ENCODE measurements around the gene NTNG1.
A peak's percentile ranks its signal among the peaks of the same experiment; 100 is the strongest.

Gene NTNG1

GRCh38 chr1:107405236-107405635 lies 264.4 kb downstream of the NTNG1 start:
- DNase-seq = peak; percentile 14 to 69 (median 68)
- H3K9me3 ChIP-seq (ENCODE audit: control extremely low read depth in 1 of 5, control insufficient read depth in 4 of 5, insufficient read depth in 2 of 5, low read depth in 1 of 5, low read length in 4 of 5) = no peaks in the 10 kb centered on the region
- no peaks in the 10 kb centered on the region for H3K36me3 ChIP-seq (ENCODE audit: control insufficient read depth in 4 of 4, insufficient read depth in 4 of 4, low read length in 3 of 4)
- WGBS (ENCODE audit: insufficient coverage) = 40% methylated on average over 1 of the region's 2 CpGs
- CTCF ChIA-PET = no interaction called here
- POLR2A ChIA-PET = no interaction called here
- H3K27me3 ChIP-seq (replicated peaks in 2 of 5; ENCODE audit: control insufficient read depth in 4 of 5, insufficient read depth in 5 of 5, low read length in 4 of 5) = peaks cover 0 to 2% (median 0%) of the 10 kb centered on the region in 5 experiments
- no peaks in the 10 kb centered on the region for H3K4me1 ChIP-seq (ENCODE audit: control extremely low read depth in 1 of 4, control insufficient read depth in 4 of 4, insufficient read depth in 4 of 4, low read length in 3 of 4)
- no peak overlapping the region for H3K4me3 ChIP-seq (ENCODE audit: control insufficient read depth in 1 of 7, extremely low read depth in 1 of 7, insufficient read depth in 4 of 7, low read depth in 2 of 7, low read length in 6 of 7)
- no peak overlapping the region for H3K27ac ChIP-seq (ENCODE audit: insufficient read depth in 1 of 2, low read depth in 1 of 2, low read length in 2 of 2, poor library complexity in 1 of 2, severe bottlenecking in 2 of 2)

GRCh38 chr1:107407011-107407410 lies 266.2 kb downstream of the NTNG1 start:
- no peak for DNase-seq
- no peaks in the 10 kb centered on the region for H3K9me3 ChIP-seq (ENCODE audit: control extremely low read depth in 1 of 5, control insufficient read depth in 4 of 5, insufficient read depth in 2 of 5, low read depth in 1 of 5, low read length in 4 of 5)
- ChIA-PET POLR2A (no interaction called here), CTCF (no interaction called here)
- H3K36me3 ChIP-seq (ENCODE audit: control insufficient read depth in 4 of 4, insufficient read depth in 4 of 4, low read length in 3 of 4) = no peaks in the 10 kb centered on the region
- WGBS (ENCODE audit: insufficient coverage) = 100% methylated on average over 2 of the region's 4 CpGs
- H3K27ac ChIP-seq (ENCODE audit: insufficient read depth in 1 of 2, low read depth in 1 of 2, low read length in 2 of 2, poor library complexity in 1 of 2, severe bottlenecking in 2 of 2) = no peak overlapping the region
- H3K4me1 ChIP-seq (ENCODE audit: control extremely low read depth in 1 of 4, control insufficient read depth in 4 of 4, insufficient read depth in 4 of 4, low read length in 3 of 4) = no peaks in the 10 kb centered on the region
- H3K4me3 ChIP-seq (ENCODE audit: control insufficient read depth in 1 of 7, extremely low read depth in 1 of 7, insufficient read depth in 4 of 7, low read depth in 2 of 7, low read length in 6 of 7) = no peak overlapping the region
- peaks cover 0 to 2% (median 0%) of the 10 kb centered on the region in 5 experiments for H3K27me3 ChIP-seq (replicated peaks in 2 of 5; ENCODE audit: control insufficient read depth in 4 of 5, insufficient read depth in 5 of 5, low read length in 4 of 5)

- H3K27me3 ChIP-seq (replicated peaks in 2 of 5; ENCODE audit: control insufficient read depth in 4 of 5, insufficient read depth in 5 of 5, low read length in 4 of 5) = peaks cover 0 to 2% (median 0%) of the 10 kb centered on the region in 5 experiments
- ChIA-PET POLR2A (no interaction called here), CTCF (interaction anchor here (0.6 kb wide), 1 partner anchor 10 kb away, joined by 3 read pairs; no protein-coding TSS in a partner anchor)
- no peak overlapping the region for H3K4me3 ChIP-seq (ENCODE audit: control insufficient read depth in 1 of 7, extremely low read depth in 1 of 7, insufficient read depth in 4 of 7, low read depth in 2 of 7, low read length in 6 of 7)
- no peaks in the 10 kb centered on the region for H3K36me3 ChIP-seq (ENCODE audit: control insufficient read depth in 4 of 4, insufficient read depth in 4 of 4, low read length in 3 of 4)
- H3K9me3 ChIP-seq (ENCODE audit: control extremely low read depth in 1 of 5, control insufficient read depth in 4 of 5, insufficient read depth in 2 of 5, low read depth in 1 of 5, low read length in 4 of 5) = no peaks in the 10 kb centered on the region
- no peaks in the 10 kb centered on the region for H3K4me1 ChIP-seq (ENCODE audit: control extremely low read depth in 1 of 4, control insufficient read depth in 4 of 4, insufficient read depth in 4 of 4, low read length in 3 of 4)
- no peak overlapping the region for H3K27ac ChIP-seq (ENCODE audit: insufficient read depth in 1 of 2, low read depth in 1 of 2, low read length in 2 of 2, poor library complexity in 1 of 2, severe bottlenecking in 2 of 2)
- WGBS (ENCODE audit: insufficient coverage) = no CpG with 5 or more reads among the region's 2 CpGs
- DNase-seq = no peak
These were observed 272.7 kb downstream of the NTNG1 start for GRCh38 chr1:107413546-107413945.

GRCh38 chr1:107413951-107414350 lies 273.1 kb downstream of the NTNG1 start:
- CTCF ChIA-PET = interaction anchor here (0.6 to 0.9 kb wide), 2 partner anchors 11 to 16 kb away, joined by 3 read pairs; no protein-coding TSS in a partner anchor
- Histone ChIP-seq H3K4me3 (ENCODE audit: control insufficient read depth in 1 of 7, extremely low read depth in 1 of 7, insufficient read depth in 4 of 7, low read depth in 2 of 7, low read length in 6 of 7) (no peak overlapping the region), H3K36me3 (ENCODE audit: control insufficient read depth in 4 of 4, insufficient read depth in 4 of 4, low read length in 3 of 4) (no peaks in the 10 kb centered on the region), H3K27ac (ENCODE audit: insufficient read depth in 1 of 2, low read depth in 1 of 2, low read length in 2 of 2, poor library complexity in 1 of 2, severe bottlenecking in 2 of 2) (no peak overlapping the region), H3K27me3 (replicated peaks in 2 of 5; ENCODE audit: control insufficient read depth in 4 of 5, insufficient read depth in 5 of 5, low read length in 4 of 5) (peaks cover 0 to 2% (median 0%) of the 10 kb centered on the region in 5 experiments), H3K4me1 (ENCODE audit: control extremely low read depth in 1 of 4, control insufficient read depth in 4 of 4, insufficient read depth in 4 of 4, low read length in 3 of 4) (no peaks in the 10 kb centered on the region), H3K9me3 (ENCODE audit: control extremely low read depth in 1 of 5, control insufficient read depth in 4 of 5, insufficient read depth in 2 of 5, low read depth in 1 of 5, low read length in 4 of 5) (no peaks in the 10 kb centered on the region)
- WGBS (ENCODE audit: insufficient coverage) = 100% methylated on average over 1 of the region's 2 CpGs
- no peak for DNase-seq
- POLR2A ChIA-PET = no interaction called here

GRCh38 chr1:107414550-107414949 lies 273.7 kb downstream of the NTNG1 start:
- no peak for DNase-seq
- H3K27me3 ChIP-seq (replicated peaks in 2 of 5; ENCODE audit: control insufficient read depth in 4 of 5, insufficient read depth in 5 of 5, low read length in 4 of 5) = no peaks in the 10 kb centered on the region
- POLR2A ChIA-PET = no interaction called here
- CTCF ChIA-PET = interaction anchor here (0.9 kb wide), 1 partner anchor 15 kb away, joined by 3 read pairs; no protein-coding TSS in a partner anchor
- H3K9me3 ChIP-seq (ENCODE audit: control extremely low read depth in 1 of 5, control insufficient read depth in 4 of 5, insufficient read depth in 2 of 5, low read depth in 1 of 5, low read length in 4 of 5) = no peaks in the 10 kb centered on the region
- WGBS (ENCODE audit: insufficient coverage) = 86% methylated on average over 1 of the region's 3 CpGs
- H3K4me1 ChIP-seq (ENCODE audit: control extremely low read depth in 1 of 4, control insufficient read depth in 4 of 4, insufficient read depth in 4 of 4, low read length in 3 of 4) = no peaks in the 10 kb centered on the region
- H3K27ac ChIP-seq (ENCODE audit: insufficient read depth in 1 of 2, low read depth in 1 of 2, low read length in 2 of 2, poor library complexity in 1 of 2, severe bottlenecking in 2 of 2) = no peak overlapping the region
- no peaks in the 10 kb centered on the region for H3K36me3 ChIP-seq (ENCODE audit: control insufficient read depth in 4 of 4, insufficient read depth in 4 of 4, low read length in 3 of 4)
- no peak overlapping the region for H3K4me3 ChIP-seq (ENCODE audit: control insufficient read depth in 1 of 7, extremely low read depth in 1 of 7, insufficient read depth in 4 of 7, low read depth in 2 of 7, low read length in 6 of 7)

- POLR2A ChIA-PET = no interaction called here
- 93% methylated on average over 3 of the region's 4 CpGs for WGBS (ENCODE audit: insufficient coverage)
- no peak for DNase-seq
- no peaks in the 10 kb centered on the region for H3K4me1 ChIP-seq (ENCODE audit: control extremely low read depth in 1 of 4, control insufficient read depth in 4 of 4, insufficient read depth in 4 of 4, low read length in 3 of 4)
- H3K9me3 ChIP-seq (ENCODE audit: control extremely low read depth in 1 of 5, control insufficient read depth in 4 of 5, insufficient read depth in 2 of 5, low read depth in 1 of 5, low read length in 4 of 5) = no peaks in the 10 kb centered on the region
- H3K27ac ChIP-seq (ENCODE audit: insufficient read depth in 1 of 2, low read depth in 1 of 2, low read length in 2 of 2, poor library complexity in 1 of 2, severe bottlenecking in 2 of 2) = no peak overlapping the region
- H3K4me3 ChIP-seq (ENCODE audit: control insufficient read depth in 1 of 7, extremely low read depth in 1 of 7, insufficient read depth in 4 of 7, low read depth in 2 of 7, low read length in 6 of 7) = no peak overlapping the region
- no peaks in the 10 kb centered on the region for H3K27me3 ChIP-seq (replicated peaks in 2 of 5; ENCODE audit: control insufficient read depth in 4 of 5, insufficient read depth in 5 of 5, low read length in 4 of 5)
- H3K36me3 ChIP-seq (ENCODE audit: control insufficient read depth in 4 of 4, insufficient read depth in 4 of 4, low read length in 3 of 4) = no peaks in the 10 kb centered on the region
- CTCF ChIA-PET = no interaction called here
These were observed 274.4 kb downstream of the NTNG1 start for GRCh38 chr1:107415241-107415640.

- no peaks in the 10 kb centered on the region for H3K27me3 ChIP-seq (replicated peaks in 2 of 5; ENCODE audit: control insufficient read depth in 4 of 5, insufficient read depth in 5 of 5, low read length in 4 of 5)
- 100% methylated on average over 1 of the region's 2 CpGs for WGBS (ENCODE audit: insufficient coverage)
- POLR2A ChIA-PET = no interaction called here
- no peak overlapping the region for H3K4me3 ChIP-seq (ENCODE audit: control insufficient read depth in 1 of 7, extremely low read depth in 1 of 7, insufficient read depth in 4 of 7, low read depth in 2 of 7, low read length in 6 of 7)
- no peak for DNase-seq
- no peaks in the 10 kb centered on the region for H3K9me3 ChIP-seq (ENCODE audit: control extremely low read depth in 1 of 5, control insufficient read depth in 4 of 5, insufficient read depth in 2 of 5, low read depth in 1 of 5, low read length in 4 of 5)
- no peak overlapping the region for H3K27ac ChIP-seq (ENCODE audit: insufficient read depth in 1 of 2, low read depth in 1 of 2, low read length in 2 of 2, poor library complexity in 1 of 2, severe bottlenecking in 2 of 2)
- H3K4me1 ChIP-seq (ENCODE audit: control extremely low read depth in 1 of 4, control insufficient read depth in 4 of 4, insufficient read depth in 4 of 4, low read length in 3 of 4) = no peaks in the 10 kb centered on the region
- CTCF ChIA-PET = no interaction called here
- H3K36me3 ChIP-seq (ENCODE audit: control insufficient read depth in 4 of 4, insufficient read depth in 4 of 4, low read length in 3 of 4) = no peaks in the 10 kb centered on the region
These were observed 278.2 kb downstream of the NTNG1 start for GRCh38 chr1:107419003-107419402.

Measured in common myeloid progenitor, CD34-positive (primary cell).